HG02852 (cell line): Measurements from ENCODE around the gene ARMC7.

ENCODE experiments used
- ATAC-seq: cut with Tn5 transposase; IDR thresholded peaks from one replicate; pipeline ENCODE4 v1.9.1; 2021; ENCODE audit warnings: mild to moderate bottlenecking, moderate library complexity; ENCODE audit not compliant: unreplicated experiment

The ARMC7 gene

DNA sequence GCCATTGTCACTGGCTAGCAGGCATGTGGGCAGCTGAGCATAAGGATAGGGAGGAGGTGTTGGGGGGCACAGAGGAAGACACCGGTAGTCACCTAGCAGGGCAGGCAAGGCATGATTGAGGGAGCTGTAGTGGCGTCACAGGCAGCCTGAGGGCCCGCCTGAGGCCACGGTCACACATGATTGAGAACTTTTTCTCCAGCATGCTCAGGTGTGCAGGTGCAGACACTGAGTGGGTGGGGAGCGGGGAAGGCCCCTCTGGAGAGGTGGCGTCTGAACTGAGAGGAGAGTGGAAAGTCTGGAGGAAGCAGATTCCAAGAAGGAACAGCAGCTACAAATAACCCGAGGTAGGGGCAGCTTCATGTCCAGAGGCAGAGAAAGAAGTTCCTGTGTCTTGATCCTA, 10.9 kb upstream of the ARMC7 start:
- no peak for ATAC-seq

DNA sequence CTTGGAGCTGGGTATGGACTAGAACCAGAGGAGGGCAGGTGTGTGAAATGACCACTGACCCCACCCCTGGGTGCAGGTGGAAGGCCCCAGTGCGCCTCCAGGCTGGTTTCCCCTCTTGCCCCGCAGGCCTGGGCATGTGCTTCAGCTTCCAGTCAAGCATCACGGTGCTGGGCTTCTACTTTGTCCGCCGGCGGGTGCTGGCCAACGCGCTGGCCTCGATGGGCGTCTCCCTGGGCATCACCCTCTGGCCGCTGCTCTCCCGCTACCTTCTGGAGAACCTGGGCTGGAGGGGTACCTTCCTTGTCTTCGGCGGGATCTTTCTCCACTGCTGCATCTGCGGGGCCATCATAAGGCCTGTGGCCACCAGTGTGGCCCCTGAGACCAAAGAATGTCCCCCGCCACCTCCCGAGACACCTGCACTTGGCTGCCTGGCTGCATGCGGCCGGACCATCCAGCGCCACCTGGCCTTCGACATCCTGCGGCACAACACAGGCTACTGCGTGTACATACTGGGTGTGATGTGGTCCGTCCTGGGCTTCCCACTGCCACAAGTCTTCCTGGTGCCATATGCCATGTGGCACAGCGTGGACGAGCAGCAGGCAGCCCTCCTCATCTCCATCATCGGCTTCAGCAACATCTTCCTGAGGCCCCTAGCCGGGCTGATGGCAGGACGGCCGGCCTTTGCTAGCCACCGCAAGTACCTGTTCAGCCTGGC, 9.7 kb upstream of the ARMC7 start:
- ATAC-seq = no peak

DNA sequence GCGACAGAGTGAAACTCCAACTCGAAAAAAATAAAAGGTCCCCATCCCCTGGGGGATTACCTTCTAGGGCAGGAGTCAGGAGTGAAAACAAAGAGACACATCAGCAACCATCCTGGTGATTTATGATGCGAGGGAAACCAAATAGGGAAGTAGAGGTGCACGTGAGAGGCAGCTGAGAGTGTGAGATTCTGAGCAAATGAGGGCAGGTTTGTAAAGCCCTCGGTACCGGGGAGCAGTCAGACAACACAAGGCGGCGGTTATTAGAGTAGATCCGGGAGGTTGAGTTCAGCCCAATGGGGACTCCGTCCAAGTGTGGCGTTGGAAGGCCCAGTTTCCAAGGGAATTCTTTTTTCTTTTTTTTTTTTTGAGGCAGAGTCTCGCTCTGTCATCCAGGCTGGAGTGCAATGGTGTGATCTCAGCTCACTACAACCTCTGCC, 7.4 kb upstream of the ARMC7 start:
- ATAC-seq = no peak

DNA sequence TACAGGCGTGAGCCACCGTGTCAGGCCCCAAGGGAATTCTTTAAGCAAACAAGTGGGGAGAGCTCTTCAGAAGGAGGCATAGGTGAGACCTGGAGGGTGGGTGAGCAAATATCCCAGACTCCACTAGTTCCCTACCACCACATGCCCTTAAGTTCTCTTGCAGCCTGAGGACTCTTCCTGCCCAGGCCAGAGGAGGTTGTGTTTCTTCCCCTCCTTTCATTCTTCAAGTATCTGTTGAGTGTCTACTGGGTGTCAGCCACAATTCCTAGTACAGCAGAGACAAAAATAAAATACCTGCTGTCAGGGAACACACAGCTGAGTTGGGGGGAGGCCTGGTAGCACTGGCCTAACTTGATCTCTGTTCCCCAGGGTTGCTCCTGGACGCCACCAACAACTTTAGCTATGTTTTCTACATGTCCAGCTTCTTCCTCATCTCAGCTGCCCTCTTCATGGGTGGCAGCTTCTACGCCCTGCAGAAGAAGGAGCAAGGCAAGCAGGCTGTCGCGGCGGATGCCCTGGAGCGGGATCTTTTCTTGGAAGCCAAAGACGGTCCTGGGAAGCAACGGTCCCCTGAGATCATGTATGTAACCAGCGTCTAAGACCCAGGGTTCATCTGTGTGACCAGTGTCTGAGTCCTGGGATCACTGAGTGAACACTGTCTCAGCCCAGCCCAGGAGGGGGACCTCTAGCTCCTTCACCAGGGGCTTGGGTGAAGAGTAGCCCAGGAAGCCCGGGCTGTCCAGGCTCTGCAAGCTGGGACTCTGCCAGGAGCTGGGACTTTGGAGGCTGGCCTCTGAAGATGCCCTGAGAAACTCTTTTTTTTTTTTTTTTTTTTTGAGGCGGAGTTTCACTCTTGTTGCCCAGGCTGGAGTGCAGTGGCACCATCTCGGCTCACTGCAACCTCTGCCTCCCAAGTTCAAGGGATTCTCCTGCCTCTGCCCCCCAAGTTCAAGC, 5.9 kb upstream of the ARMC7 start:
- no peak for ATAC-seq

DNA sequence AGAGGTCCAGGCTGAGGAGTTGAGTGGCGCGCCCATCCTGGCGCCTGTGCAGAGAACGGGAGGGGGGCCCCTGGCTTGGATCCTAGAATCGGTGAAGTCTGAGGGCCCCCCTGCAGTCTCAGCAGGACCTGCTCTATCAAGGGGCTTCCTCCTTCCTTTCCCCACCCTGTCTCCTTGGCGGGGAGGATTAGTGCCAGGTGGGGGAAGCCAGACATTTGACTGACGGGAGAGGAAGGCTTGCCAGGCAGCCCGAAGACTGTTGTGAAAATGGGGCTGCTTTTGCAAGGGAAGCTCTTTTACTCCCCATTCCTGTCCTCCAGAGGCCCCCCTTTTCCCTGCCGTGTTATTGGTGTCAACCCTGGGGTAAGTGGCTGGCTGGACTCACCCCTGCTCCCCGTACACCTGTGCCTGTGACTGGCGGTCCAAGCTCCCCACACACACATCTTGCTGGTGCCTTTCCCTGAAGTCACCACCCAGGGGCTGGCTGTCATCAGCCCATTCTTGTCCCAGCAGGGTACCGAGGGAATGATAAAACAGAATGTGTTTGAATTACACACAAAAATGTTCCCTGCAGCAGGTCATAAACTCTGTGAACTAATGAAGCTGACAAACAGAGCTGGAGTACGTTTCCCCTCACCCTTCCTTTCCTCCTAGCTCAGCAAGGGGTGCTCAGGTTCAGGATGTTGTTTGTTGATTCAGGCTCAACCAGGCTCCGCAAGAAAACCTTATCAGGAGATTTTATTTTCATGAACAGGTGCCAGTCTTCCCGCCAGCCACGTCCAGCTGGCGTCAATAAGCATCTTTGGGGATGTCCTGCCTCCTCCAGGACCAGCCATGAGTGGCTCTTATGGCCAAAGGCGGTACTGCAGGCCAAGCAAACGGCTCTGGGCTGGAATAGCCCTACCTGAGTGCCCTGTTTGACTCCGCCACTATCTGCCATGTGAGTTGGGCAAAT, 4.4 kb upstream of the ARMC7 start:
- no peak for ATAC-seq

DNA sequence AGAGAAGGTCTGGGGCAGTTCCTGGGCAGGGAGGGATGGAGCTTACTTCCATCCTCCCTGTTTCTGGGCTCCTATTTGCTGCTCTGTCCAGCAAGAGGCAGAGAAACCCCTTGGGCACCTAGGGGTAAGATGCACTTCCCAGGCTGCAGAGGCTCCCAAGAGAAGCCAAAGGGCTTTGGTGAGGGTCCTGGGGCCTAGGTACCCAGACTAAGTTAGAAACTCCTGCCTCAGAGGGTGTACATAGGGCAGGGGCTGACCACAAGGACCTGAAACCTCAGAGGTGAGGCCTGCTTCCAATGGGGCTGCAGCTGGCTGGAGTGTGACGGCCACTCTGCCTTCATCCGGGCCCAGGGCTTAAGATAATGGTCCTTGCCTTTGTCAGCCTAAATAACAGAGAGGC, 1.6 kb upstream of the ARMC7 start:
- no peak for ATAC-seq

DNA sequence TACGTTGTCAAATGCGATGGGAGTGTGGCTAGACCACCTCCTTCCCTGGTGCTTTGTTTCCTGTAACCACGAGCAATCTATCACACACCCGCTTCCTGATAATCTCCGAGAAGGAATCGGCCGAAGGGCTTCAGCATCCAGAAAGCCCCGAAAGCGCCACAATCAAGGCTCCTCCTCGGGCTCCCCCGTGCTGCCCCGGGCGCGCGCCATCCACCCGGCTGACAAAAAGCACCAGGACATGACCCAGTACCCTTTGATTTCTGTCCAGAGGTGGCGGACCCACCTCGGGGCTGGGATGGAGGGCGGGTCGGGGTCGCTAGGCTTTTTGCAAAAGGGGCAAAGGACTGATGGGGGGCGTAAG, 743 bp upstream of the ARMC7 start:
- no peak for ATAC-seq

DNA sequence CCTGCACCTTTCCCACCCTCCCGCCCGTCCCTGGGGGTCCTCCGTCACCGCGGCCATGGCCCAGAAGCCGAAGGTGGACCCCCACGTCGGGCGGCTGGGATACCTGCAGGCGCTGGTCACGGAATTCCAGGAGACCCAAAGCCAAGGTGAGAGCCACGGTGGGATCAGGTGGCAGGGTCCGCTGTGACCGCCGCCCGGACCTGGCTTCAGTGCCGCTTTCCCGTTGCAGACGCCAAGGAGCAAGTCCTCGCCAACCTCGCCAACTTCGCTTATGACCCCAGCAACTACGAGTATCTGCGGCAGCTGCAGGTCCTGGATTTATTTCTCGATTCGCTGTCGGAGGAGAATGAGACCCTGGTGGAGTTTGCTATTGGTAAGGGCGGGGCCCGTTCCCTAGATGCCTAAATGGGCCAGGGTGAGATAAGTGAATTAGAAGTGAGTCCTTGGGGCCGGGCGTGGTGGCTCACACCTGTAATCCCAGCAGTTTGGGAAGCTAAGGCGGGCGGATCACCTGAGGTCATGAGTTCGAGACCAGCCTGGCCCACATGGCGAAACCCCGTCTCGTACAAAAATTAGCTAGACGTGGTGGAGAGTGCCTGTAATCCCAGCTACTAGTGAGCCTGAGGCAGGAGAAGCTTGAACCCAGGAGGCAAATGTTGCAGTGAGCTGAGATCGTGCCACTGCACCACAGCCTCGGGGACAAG, 617 bp downstream of the ARMC7 start:
- ATAC-seq = no peak

DNA sequence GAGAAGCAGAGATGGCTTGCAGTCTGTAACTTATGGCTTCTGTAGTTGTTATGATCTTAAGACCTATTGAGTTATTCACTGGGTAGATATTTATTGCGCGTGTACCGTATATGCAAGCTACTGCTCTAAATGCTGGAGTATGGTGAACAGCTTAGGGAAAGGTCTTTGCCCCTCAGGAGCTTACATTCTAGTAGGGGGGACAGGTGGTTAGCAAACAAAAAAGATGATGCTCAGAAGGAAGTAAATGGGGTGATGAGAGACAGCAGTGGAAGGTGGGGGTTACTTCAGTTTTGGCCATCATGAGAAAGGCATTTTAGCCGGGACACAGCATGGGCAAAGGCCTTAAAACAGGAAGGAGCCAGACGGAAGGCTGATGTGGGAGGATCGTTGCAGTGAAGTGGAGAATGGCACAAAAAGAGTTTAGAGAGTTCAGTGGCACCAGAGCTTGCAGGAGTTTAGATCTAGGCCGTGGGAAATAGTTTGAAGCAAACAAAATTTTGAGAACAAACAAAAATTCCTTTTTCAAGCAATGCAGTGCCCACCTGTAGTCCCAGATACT, 2.1 kb downstream of the ARMC7 start:
- ATAC-seq = no peak

DNA sequence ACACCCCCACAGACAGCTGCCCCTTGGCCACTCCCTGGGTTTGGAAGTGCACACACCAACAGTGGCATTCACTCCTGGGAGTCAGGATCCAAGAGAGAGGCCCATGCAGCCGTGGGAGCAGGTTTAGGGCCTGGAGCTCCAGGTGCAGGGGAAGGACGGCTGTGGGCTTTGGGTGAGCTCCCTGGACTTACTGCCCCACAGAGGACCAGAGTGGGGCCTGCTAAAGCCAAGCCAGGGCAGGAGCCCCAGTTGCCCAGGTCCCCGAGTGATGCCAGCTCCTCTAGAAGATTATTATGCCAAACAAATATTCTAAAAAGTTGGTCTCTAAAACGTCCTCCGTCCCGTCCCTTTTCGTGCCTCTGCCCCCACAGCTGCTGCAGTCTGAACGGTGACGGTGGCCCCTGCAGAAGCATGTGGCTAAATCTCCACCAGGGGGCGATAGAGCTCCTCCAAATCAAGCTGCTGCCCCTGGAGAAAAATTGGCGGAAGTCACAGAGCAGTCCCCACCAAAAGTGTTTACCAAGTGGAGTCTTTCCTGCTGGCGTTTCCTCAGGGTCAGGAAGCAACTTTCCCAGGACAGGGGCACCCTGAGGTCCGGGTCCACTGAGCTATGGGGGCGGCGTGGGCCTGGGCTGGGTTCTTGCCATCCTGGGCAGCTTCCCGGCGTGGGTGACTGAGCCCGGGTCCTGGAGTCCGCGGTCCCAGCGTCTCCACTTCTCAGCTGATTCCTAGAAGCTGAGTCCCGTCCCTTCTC, 4.2 kb downstream of the ARMC7 start:
- no peak for ATAC-seq

DNA sequence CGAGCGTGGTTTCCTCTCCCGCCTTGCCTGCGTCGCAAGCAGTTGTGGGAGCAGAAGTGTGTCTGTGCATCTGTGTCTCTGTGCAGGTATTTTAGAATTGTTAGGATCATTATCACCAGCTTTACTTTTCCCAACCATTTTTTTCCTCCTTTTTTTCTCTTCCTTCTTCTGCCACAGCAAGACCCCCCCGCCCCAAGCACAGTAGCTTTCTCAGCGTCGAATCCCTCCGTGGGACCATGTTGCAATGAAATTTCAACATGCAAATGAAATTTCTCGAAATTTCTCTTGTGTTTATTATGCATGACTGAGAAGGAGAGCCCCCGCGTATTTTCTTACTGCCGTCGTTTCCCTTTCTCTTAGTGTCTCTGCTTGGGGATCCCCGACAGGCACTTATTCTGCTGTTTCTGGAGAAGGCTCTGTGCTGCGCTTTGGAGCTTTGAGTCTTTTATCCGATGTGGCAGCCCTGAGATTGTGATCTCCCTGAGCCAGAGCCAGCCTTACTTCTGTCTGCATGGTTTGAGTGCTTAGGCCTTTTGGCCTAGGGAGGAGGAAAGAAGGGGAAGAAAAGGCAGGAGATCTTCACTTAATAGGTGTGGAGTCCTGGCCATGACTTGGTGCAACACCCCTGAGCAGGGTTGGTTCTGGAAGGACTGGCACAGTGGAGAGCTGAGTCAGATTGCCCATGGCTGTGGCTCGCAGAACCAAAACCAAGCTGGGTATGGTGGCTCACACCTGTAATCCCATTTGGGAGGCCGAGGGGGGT, 5.0 kb downstream of the ARMC7 start:
- ATAC-seq = no peak

DNA sequence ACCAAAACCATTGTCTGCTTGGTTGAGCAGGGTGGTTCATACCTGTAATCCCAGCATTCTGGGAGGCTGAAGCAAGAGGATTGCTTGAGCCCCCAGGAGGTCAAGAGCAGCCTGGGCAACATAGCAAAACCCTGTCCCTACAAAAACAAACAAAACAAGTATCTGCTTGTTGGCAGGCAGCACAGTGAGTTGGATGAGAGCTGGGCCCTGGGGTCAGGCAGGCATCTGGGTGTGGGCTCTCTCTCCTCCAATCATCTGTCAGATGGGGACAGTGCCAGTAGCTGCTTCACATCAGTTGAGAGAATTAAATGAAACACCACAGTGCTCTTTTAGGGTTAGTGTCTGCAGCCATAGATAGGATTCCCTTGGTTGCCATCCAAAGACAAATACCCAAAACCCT, 5.8 kb downstream of the ARMC7 start:
- no peak for ATAC-seq

DNA sequence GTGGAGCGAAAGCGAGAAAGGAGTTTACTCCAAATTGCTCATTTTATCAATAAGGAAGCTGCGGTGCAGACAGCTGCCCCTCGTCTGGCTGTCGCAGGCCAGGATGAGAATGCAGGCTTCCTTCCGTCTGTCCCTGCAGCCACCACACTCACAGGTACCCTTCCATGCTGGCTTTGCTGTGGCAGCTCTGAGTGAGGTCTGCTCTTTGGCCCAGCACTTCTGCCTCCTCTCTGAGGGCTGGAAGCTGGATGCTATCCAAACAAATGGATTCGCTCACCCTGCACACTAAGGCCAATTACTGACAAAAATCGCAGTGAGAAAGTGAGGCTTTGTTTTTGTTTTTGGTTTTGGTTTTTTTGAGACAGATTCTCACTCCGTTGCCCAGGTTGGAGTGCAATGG, 7.0 kb downstream of the ARMC7 start:
- ATAC-seq = no peak

DNA sequence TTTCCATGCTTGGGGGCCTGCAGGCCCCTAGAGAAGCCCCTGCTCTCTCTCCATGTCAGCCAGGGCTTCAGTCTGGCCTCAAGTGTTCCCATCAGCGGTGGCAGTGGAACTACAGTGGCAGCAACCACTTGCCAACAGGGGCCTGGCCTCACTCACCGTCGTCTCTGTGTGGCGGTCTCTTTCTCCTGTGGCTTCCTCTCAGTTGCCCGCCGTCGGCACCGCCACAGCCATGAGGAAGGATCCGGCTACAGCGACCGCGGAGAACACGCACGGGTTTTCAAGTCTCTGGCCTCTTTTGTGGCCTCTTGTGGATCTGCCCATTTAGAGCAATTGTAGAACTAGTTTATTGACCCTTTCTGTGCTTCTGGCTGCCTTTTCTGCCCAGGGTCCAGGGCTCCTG, 8.5 kb downstream of the ARMC7 start:
- no peak for ATAC-seq

DNA sequence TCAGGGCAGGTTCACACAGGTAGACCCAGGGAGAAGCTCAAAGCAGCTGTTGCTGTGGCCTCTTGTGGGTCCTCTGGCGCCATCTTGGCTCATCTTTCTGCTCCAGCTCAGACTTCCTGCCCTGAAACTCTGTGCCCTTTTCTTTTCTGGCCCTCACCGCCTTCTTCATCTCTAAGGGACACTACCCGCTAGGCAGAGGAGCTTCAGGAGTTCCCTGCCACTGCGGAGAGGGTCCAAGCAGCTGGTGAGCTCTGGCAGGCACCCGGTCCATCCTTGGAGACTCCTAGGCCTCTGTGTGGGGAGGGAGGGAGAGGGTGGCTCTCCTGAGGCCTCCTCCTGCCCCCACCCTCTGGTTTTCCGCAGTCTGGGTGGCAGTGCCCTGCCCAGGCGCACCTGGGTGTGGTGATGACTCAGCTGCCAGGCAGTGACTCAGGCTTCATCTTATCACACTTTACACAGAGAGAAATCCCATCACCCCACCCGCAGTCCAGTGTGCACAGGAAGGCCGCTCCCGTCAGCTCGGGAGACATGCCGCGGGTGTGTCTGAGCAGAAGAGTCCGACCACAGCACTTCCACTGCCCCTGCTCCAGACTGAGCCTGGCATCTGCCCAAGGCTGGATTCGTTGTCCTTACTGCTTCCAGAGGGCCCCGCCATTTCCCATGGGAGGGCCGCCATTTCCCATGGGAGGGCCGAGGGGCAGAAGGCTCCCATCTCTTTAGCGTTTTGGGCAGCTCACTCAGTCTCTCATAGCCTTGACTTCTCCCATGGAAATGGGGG, 14.5 kb downstream of the ARMC7 start:
- ATAC-seq = no peak

DNA sequence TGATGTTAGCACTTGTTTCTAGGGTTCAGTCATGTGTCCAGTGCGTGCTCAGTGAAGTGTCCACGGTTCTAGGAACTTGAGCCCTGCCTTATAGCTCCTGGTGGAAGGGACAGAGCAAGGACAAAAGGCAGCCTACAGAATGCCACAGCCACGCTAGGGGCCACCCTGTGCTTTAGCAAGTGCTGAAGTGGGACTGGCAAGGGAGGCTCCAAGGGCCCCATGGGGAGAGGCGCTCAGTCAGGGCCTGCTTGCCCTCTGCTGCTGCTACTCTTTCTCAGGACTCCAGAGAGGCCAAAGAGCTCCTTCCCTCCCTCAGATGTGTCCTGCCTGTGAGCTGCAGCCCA, 15.0 kb downstream of the ARMC7 start:
- no peak for ATAC-seq

DNA sequence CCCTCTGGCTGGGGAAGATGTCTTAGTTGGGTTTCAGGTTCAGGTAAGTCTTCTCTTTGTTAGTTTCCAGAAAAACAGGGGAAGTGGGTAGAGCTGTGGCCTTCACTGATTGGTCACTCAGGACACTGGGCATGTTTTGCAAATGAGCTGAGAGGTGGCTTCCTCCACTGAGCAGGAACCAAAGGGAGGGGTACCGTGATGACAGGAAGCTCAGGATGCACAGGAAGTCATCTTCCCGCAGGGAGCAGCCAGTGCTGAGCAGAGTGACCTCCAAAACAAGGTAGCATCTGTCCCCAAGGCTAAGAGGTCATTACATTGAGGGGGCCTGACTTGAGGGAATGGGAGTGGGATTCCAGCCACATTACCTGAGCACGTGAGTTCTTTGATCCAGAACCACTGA, 16.2 kb downstream of the ARMC7 start:
- ATAC-seq = no peak

DNA sequence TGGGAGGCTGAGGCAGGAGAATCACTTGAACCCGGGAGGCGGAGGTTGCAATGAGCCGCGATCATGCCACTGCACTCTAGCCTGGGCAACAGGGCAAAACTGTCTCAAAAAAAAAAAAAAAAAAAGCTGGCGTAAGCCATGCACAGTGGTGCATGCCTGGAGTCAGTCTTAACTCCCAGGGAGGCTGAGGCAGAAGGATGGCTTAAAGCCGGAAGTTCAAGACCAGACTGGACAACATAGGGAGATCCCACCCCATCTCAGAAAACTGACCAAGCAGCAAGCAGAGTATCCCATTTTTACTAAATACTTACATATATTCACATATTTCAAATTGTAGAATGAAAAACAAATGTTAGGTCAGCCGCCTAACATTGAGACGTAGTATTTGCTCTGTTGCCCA, 17.2 kb downstream of the ARMC7 start:
- ATAC-seq = no peak
